Measurements from ENCODE around the gene CCDC106.

CCDC106 gene

DNA sequence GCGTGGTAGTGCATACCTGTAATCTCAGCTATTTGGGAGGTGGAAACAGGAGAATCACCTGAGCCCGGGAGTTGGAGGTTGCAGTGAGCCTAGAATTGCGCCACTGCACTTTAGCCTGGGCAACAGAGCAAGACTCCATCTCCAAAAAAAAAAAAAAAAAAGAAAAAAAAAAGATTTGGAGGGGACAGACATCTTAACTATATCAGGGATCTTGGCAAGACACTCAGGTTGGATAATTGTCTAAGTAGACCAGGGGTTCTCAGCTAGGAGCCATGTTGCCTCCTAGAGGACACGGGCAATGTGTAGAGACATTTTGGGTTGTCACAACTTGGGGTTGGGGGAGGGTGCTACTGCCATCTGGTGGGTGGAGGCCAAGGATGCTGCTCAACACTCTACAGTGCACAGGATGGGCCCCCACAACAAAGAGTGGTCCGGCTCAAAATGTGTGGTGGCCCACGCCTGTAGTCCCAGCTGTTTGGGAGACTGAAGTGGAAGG lies 9.1 kb upstream of the CCDC106 start:
- DNase-seq = peak; percentile 29

- peak; percentile 49 for DNase-seq
Observed at GRCh38 chr19:55640043-55640576, 7.9 kb upstream of the CCDC106 start.

- DNase-seq = no peak
Observed at GRCh38 chr19:55640577-55641425, 7.2 kb upstream of the CCDC106 start, which contains the start of gene ZNF580. Gene ZNF580 (plus strand): TSS chr19:55641002. CDS start chr19:55642509, 1,507 bp downstream.

- no peak for DNase-seq
Observed at GRCh38 chr19:55641426-55642152, 6.4 kb upstream of the CCDC106 start.

GRCh38 chr19:55642153-55643002 lies 5.6 kb upstream of the CCDC106 start:
- DNase-seq = no peak

DNA sequence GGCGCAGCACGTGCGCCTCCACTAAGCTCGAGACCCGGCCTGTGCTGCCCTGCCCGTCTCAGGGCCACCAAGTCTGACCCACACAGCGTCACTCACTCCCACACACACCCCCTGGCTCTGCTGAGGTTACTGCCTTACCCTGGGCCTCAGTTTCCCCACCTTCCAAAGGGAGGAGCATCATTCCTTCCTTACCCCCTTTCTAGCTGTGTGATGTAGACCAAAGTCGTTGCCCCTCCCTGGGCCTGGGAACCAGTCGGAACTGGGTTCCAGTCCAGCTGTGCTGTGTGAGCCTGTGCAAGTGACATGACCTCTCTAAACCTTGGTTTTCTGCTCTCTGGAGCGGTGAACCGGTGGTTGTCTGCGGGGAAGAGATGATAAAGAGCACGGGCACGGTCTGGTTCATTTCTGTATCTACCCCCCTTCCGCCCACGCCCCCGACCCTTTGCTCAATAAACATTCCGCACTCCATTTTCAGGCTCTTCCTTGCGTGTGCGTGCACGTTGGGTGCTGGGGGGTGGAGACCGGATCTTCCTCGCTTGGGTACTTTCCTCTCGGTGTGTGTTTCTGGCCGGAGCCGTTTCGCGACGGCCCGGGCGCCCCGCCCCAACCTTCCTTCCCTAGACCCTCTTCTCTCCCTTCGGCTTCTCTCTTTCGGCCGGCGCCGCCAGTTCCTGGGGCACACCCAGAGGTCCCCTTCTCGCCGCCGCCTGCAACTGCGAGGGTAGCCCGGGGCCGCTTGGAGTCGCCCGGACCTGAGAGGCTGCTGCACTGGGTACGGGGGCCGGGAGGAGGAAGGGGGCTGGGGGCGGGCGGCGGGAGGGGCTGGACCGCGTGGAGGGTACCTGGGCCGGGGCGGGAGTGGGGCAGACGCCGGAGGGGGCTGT lies 4.8 kb upstream of the CCDC106 start, which contains the start of gene ZNF581:
ZNF581 (plus strand) TSS at position 647 of the 884 bp plus-strand sequence. CDS start 923 bp downstream, outside the sequence.
- DNase-seq = peak; percentile 40

DNA sequence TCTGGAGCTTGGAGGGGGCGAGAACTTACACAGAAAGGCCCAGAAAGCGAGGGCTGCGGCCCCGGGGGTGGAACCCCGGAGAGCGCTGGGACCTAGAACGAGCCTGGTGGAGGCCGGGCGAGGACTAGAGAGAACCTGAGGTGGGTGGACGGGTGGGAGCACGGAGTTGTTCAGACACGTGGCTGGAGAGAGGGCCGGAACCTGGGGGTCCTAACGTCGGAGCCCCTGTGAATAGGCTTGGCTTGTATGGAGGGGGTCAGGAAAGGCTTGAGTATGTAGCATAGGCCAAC lies 4.2 kb upstream of the CCDC106 start:
- no peak for DNase-seq

- no peak for DNase-seq
Observed at GRCh38 chr19:55644191-55644833, 3.7 kb upstream of the CCDC106 start.

- DNase-seq = no peak
Observed at GRCh38 chr19:55644842-55645511, 3.0 kb upstream of the CCDC106 start.

DNA sequence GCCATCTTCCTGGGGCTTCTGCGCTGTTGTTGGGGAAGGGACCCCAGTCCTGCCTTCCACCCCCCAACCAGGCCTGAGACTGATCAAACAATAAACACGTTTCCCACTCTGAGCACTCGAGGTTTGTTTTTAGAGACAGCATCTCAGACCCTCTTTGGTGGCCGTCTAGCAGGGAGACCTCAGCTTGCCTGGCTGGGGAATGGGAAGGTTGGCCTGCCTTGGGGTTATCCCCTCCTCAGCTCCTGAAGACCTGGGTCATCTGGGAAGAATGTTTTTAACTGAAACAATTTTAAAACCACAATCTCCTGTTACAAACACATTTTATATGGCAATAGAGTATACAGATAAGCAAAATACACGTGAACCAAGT lies 2.5 kb upstream of the CCDC106 start:
- DNase-seq = no peak

DNA sequence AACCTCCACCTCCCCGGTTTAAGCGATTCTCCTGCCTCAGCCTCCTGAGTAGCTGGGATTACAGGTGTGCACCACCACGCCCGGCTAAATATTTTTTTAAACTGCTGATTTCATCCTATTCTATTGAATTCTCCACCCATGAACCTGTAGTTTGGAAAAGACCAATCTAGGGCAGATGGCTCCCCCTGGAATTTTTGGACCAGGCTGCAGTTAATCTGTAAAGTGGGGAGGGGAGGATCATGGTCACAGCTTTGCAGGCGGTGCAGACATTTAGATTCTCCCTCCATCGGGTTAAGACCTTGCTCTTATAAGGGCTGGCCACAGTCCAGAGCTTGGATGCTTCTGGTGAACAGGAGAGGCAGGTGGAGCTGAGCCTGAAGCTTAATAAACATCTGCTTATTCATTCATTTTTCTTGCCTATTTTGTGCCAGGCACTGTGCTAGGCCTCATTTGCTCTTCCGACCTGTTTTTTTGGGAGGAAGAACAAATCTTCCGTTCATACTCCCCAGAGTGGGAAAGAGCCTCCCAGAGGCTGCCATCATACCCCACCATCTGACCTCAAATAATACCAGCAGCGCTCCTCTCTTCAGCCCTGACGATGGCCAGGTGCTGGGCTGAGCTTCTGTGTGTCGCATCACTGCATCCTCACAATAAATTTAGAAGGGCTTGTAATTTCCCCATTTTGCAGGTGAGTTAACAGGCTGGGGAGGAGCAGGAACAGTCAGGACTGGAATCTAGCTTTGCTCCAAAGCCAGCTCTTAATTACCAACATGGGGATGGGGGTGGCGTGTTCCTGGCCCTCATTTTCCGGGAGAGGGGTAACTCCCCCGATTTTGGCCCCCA lies 902 bp upstream of the CCDC106 start:
- no peak for DNase-seq

DNA sequence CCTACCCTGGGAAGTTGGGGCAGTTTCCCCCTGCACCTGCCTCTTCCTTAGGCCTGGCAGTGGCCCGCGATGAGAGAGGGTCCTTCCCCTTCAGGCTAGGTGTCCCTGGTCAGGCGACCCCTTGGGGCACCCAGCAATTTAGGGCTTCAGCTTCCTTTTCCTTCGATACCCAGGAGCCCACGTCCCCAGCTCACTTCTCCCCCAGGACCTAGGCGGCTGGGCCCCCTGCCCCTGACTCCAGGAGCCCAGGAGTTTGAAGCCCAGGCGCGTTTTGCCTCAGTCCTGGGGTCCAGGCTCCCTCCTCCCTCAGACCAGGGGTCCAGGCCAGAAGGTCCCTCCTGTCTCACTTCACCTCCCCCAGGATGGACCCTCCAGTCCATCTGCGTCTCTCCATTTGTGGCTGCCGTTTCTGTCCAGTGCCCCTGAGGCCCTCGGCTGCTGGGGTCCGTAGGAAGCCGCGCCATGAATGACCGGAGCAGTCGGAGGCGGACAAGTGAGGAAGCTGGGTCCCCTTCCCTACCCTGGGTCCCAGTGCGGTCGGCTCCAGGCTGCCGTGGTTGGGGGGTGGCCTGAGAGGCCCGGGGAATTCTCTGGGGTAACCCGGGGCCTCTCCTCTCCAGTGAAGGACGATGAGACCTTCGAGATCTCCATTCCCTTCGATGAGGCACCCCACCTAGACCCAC lies 714 bp downstream of the CCDC106 start:
- DNase-seq = no peak

- DNase-seq = no peak
Observed at GRCh38 chr19:55649268-55650125, 1.5 kb downstream of the CCDC106 start.

DNA sequence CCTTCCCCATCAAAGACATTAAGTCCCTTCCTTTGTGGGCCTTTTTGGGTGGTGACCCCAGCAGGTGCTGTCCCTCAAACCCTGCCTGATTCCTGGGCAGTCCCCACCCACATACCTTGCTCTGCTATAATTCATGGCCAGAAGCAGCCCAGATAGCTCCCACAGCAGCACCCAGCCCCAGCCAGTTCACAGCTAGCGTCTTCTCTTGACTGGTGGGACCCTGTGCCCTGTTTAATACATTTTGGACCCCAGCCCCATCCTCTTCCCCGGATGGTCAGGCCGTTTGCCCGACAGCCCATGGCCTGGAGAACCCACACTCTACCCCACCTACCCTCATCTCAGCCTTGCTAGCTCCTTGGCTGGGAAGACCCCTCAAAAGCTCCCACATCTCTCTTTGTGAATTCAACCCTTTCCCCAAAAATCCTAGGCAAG lies 2.1 kb downstream of the CCDC106 start:
- DNase-seq = no peak

- no peak for DNase-seq
Observed at GRCh38 chr19:55650602-55651230, 2.7 kb downstream of the CCDC106 start.

DNA sequence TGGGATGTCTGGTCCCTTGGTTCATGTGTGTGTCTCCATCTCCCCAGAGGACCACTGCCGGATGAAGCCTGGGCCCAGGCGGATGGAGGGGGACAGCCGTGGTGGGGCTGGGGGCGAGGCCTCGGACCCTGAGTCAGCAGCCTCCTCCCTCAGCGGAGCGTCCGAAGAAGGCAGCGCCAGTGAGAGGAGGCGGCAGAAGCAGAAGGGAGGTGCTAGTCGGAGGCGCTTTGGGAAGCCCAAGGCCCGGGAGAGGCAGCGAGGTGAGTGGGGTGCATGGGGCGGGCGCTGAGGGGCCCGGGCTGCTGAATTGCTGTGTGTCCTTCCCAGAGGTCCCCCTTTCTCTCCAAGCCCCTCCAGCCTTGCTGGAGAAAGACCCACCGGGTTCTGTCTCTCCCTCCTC lies 3.2 kb downstream of the CCDC106 start:
- DNase-seq = no peak

- no peak for DNase-seq
Observed at GRCh38 chr19:55652311-55653128, 4.5 kb downstream of the CCDC106 start.

All from GF-D8 (cell line).